ENCODE data around the gene APP.

Gene APP

GRCh38 chr21:25890001-25890400, 280.6 kb downstream of the APP start:
- H3K9me3 ChIP-seq (replicated peaks; ENCODE audit: insufficient read depth, low read length) = no peaks in the 10 kb centered on the region
- no peak overlapping the region for H3K27ac ChIP-seq (ENCODE audit: low read length)
- H3K4me3 ChIP-seq (ENCODE audit: low read length) = no peak overlapping the region
- no peak overlapping the region for H2AFZ ChIP-seq (ENCODE audit: low read length)
- H4K20me1 ChIP-seq (ENCODE audit: insufficient read depth, low read length) = no peaks in the 10 kb centered on the region
- TF ChIP-seq EZH2 (optimal IDR thresholded peaks at IDR 0.05; ENCODE audit: low read depth, low read length) = no peak
- no peak for TF ChIP-seq EZH2phosphoT487 (IDR thresholded peaks at IDR 0.05; ENCODE audit: low read length)
- TF ChIP-seq CTCF (IDR thresholded peaks at IDR 0.05; ENCODE audit: low read length) = no peak
- no peaks in the 10 kb centered on the region for H3K9me2 ChIP-seq (replicated peaks; ENCODE audit: insufficient read depth, low read length)
- no peaks in the 10 kb centered on the region for H3K4me1 ChIP-seq (ENCODE audit: low read length)
- no peaks in the 10 kb centered on the region for H3K36me3 ChIP-seq (replicated peaks; ENCODE audit: insufficient read depth, low read length)
- H3K27me3 ChIP-seq (replicated peaks; ENCODE audit: insufficient read depth, low read length) = no peaks in the 10 kb centered on the region
- H3K9ac ChIP-seq (ENCODE audit: low read length) = no peak overlapping the region
- H3K79me2 ChIP-seq (ENCODE audit: low read length) = no peaks in the 10 kb centered on the region
- H3K4me2 ChIP-seq (ENCODE audit: low read depth, low read length) = no peak overlapping the region
- H3F3A ChIP-seq (ENCODE audit: insufficient read depth, low read length) = no peaks in the 10 kb centered on the region
- no peak for DNase-seq

- no peak overlapping the region for H3K27ac ChIP-seq (ENCODE audit: low read length)
- H3K36me3 ChIP-seq (replicated peaks; ENCODE audit: insufficient read depth, low read length) = no peaks in the 10 kb centered on the region
- H3K4me3 ChIP-seq (ENCODE audit: low read length) = no peak overlapping the region
- no peaks in the 10 kb centered on the region for H3F3A ChIP-seq (ENCODE audit: insufficient read depth, low read length)
- H3K4me1 ChIP-seq (ENCODE audit: low read length) = no peaks in the 10 kb centered on the region
- no peaks in the 10 kb centered on the region for H3K27me3 ChIP-seq (replicated peaks; ENCODE audit: insufficient read depth, low read length)
- H2AFZ ChIP-seq (ENCODE audit: low read length) = no peak overlapping the region
- H4K20me1 ChIP-seq (ENCODE audit: insufficient read depth, low read length) = no peaks in the 10 kb centered on the region
- H3K9ac ChIP-seq (ENCODE audit: low read length) = no peak overlapping the region
- no peak overlapping the region for H3K4me2 ChIP-seq (ENCODE audit: low read depth, low read length)
- no peak for DNase-seq
- TF ChIP-seq EZH2 (optimal IDR thresholded peaks at IDR 0.05; ENCODE audit: low read depth, low read length) (no peak), EZH2phosphoT487 (IDR thresholded peaks at IDR 0.05; ENCODE audit: low read length) (no peak), CTCF (IDR thresholded peaks at IDR 0.05; ENCODE audit: low read length) (no peak)
- no peaks in the 10 kb centered on the region for H3K9me3 ChIP-seq (replicated peaks; ENCODE audit: insufficient read depth, low read length)
- no peaks in the 10 kb centered on the region for H3K9me2 ChIP-seq (replicated peaks; ENCODE audit: insufficient read depth, low read length)
- H3K79me2 ChIP-seq (ENCODE audit: low read length) = no peaks in the 10 kb centered on the region
Measured at GRCh38 chr21:25888711-25889110, 281.9 kb downstream of the APP start.

- Histone ChIP-seq H2AFZ (ENCODE audit: low read length) (no peak overlapping the region), H3K4me1 (ENCODE audit: low read length) (no peaks in the 10 kb centered on the region), H3K27ac (ENCODE audit: low read length) (no peak overlapping the region), H3K9ac (ENCODE audit: low read length) (no peak overlapping the region), H3K4me3 (ENCODE audit: low read length) (no peak overlapping the region), H3K79me2 (ENCODE audit: low read length) (no peaks in the 10 kb centered on the region), H4K20me1 (ENCODE audit: insufficient read depth, low read length) (no peaks in the 10 kb centered on the region), H3F3A (ENCODE audit: insufficient read depth, low read length) (no peaks in the 10 kb centered on the region), H3K36me3 (replicated peaks; ENCODE audit: insufficient read depth, low read length) (no peaks in the 10 kb centered on the region), H3K9me3 (replicated peaks; ENCODE audit: insufficient read depth, low read length) (no peaks in the 10 kb centered on the region), H3K9me2 (replicated peaks; ENCODE audit: insufficient read depth, low read length) (no peaks in the 10 kb centered on the region), H3K4me2 (ENCODE audit: low read depth, low read length) (no peak overlapping the region), H3K27me3 (replicated peaks; ENCODE audit: insufficient read depth, low read length) (no peaks in the 10 kb centered on the region)
- no peak for DNase-seq
- TF ChIP-seq EZH2phosphoT487 (IDR thresholded peaks at IDR 0.05; ENCODE audit: low read length) (no peak), EZH2 (optimal IDR thresholded peaks at IDR 0.05; ENCODE audit: low read depth, low read length) (no peak), CTCF (IDR thresholded peaks at IDR 0.05; ENCODE audit: low read length) (no peak)
Measured at GRCh38 chr21:25887646-25888306, 282.8 kb downstream of the APP start.
